ENCODE measurements around the gene CHRND. TPM values are rescaled to one million over a fixed set of nuclear protein-coding genes. Genes with fewer than 3 reads are reported as not detected.

Gene CHRND
- total RNA-seq, 3 donors from 2014 or later: not detected

DNA sequence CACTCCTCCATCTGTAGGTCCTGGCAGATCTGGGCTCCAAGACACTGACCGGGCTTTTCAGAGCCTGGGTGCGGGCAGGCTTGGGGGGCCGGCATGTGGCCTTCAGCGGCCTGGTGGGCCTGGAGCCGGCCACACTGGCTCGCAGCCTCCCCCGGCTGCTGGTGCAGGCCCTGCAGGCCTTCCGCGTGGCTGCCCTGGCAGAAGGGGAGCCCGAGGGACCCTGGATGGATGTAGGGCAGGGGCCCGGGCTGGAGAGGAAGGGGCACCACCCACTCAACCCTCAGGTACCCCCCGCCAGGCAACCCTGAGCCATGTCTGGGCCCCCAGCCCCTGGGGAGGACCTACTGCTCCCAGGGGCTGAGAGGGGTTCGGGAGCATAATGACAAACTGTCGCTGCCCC lies 761 bp upstream of the CHRND start:
- H3K27ac ChIP-seq: no peak overlapping the region
- peaks cover 0 to 3% of the 10 kb centered on the region in 2 donors for H3K4me1 ChIP-seq
- H3K36me3 ChIP-seq: no peaks in the 10 kb centered on the region
- no peaks in the 10 kb centered on the region for H3K9me3 ChIP-seq
- intact Hi-C loops (cut with DNase I; ENCODE audit: low total_unique reads): no loop called here
- H3K27me3 ChIP-seq: peaks cover 11 to 56% of the 10 kb centered on the region in 2 donors
- DNase-seq (ENCODE audit: low spot score in 2 of 2): no peak
- no peak overlapping the region for H3K4me3 ChIP-seq
- TF ChIP-seq POLR2A (IDR thresholded peaks at IDR 0.05): no peak
- no peak for TF ChIP-seq CTCF (IDR thresholded peaks at IDR 0.05)
- no peak for TF ChIP-seq POLR2AphosphoS5 (IDR thresholded peaks at IDR 0.05)

DNA sequence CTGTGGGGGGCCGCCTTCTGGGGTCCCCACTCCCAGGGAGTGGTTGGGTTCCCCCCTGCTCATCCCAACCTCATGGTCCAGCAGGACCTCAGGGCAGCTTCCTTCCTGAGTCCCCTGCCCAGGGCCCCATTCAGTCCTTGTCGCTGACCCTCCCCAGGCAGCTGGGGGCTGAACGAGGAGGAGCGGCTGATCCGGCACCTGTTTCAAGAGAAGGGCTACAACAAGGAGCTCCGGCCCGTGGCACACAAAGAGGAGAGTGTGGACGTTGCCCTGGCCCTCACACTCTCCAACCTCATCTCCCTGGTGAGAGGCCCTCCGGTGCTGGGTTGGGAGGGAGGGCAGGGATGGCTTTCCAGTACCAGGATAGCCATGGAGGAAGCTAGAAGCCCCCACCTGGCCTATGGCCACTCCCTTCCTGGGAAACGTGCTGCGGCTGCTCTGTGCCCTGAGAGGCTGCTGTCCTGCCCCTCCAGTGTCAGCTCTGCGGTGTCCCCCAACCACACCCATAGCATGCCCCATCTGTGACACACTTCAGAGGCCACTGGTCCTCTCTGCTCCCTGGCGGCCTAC lies 497 bp downstream of the CHRND start:
- no peak overlapping the region for H3K4me3 ChIP-seq
- no peak for DNase-seq (ENCODE audit: low spot score in 2 of 2)
- H3K36me3 ChIP-seq: no peaks in the 10 kb centered on the region
- H3K9me3 ChIP-seq: no peaks in the 10 kb centered on the region
- intact Hi-C loops (cut with DNase I; ENCODE audit: low total_unique reads): no loop called here
- TF ChIP-seq POLR2A (IDR thresholded peaks at IDR 0.05) (no peak), CTCF (IDR thresholded peaks at IDR 0.05) (no peak), POLR2AphosphoS5 (IDR thresholded peaks at IDR 0.05) (no peak)
- H3K27me3 ChIP-seq: peaks cover 11 to 44% of the 10 kb centered on the region in 2 donors
- peaks cover 0 to 3% of the 10 kb centered on the region in 2 donors for H3K4me1 ChIP-seq
- no peak overlapping the region for H3K27ac ChIP-seq

GRCh38 chr2:232527905-232528470 lies 2.0 kb downstream of the CHRND start:
- TF ChIP-seq POLR2AphosphoS5 (IDR thresholded peaks at IDR 0.05) (no peak), CTCF (IDR thresholded peaks at IDR 0.05) (no peak), POLR2A (IDR thresholded peaks at IDR 0.05) (no peak)
- Histone ChIP-seq H3K36me3 (no peaks in the 10 kb centered on the region), H3K27ac (no peak overlapping the region), H3K9me3 (no peaks in the 10 kb centered on the region), H3K4me3 (no peak overlapping the region), H3K4me1 (peaks cover 0 to 3% of the 10 kb centered on the region in 2 donors), H3K27me3 (peaks cover 7 to 29% of the 10 kb centered on the region in 2 donors)
- intact Hi-C loops (cut with DNase I; ENCODE audit: low total_unique reads): no loop called here
- no peak for DNase-seq (ENCODE audit: low spot score in 2 of 2)

- Histone ChIP-seq H3K4me1 (peaks cover 0 to 3% of the 10 kb centered on the region in 2 donors), H3K9me3 (no peaks in the 10 kb centered on the region), H3K4me3 (no peak overlapping the region), H3K27ac (no peak overlapping the region), H3K36me3 (no peaks in the 10 kb centered on the region), H3K27me3 (peaks cover 7 to 19% of the 10 kb centered on the region in 2 donors)
- TF ChIP-seq POLR2A (IDR thresholded peaks at IDR 0.05) (no peak), CTCF (IDR thresholded peaks at IDR 0.05) (no peak), POLR2AphosphoS5 (IDR thresholded peaks at IDR 0.05) (no peak)
- no peak for DNase-seq (ENCODE audit: low spot score in 2 of 2)
- intact Hi-C loops (cut with DNase I; ENCODE audit: low total_unique reads): no loop called here
Measured at GRCh38 chr2:232528746-232529460, 2.9 kb downstream of the CHRND start.
